PC-9 (cell line): ENCODE measurements around the gene OR51T1. TPM values are rescaled to one million over a fixed set of nuclear protein-coding genes. Genes with fewer than 3 reads are reported as not detected.

Experiments used
- BruUV-seq: library from RNA; stranded (reverse); fragments of 400-500 nt; replicated peaks from 2 replicates; lab custom pipeline; 2021; lab: Mats Ljungman, UMichigan
- CTCF ChIA-PET: fragments of 300-600 bp; sonication (Branson Sonifier 250); formaldehyde crosslinking; loops from one replicate; lab custom pipeline; 2022; ENCODE audit warnings: antibody characterized with exemption; lab: Charles Lee
- POLR2A ChIA-PET: fragments of 300-600 bp; sonication (Branson Sonifier 250); formaldehyde crosslinking; loops from one replicate; lab custom pipeline; 2022; ENCODE audit warnings: antibody characterized with exemption; ENCODE audit not compliant: unreplicated experiment; lab: Charles Lee
- DNase-seq, 2 experiments: peaks; one replicate each; pipeline versions ENCODE4 v3.0.0 to v3.0.0-alpha.2; 2015 to 2022; ENCODE audit warnings: mixed read lengths in 1 of 2
- H2AFZ ChIP-seq: fragments of 200-600 bp; sonication (generic); 2 replicates; pipeline ENCODE4 v1.8.1; 2017; ENCODE audit warnings: antibody characterized with exemption
- H3F3A ChIP-seq: fragments of 200-600 bp; sonication (generic); 2 replicates; pipeline ENCODE4 v1.8.1; 2017; ENCODE audit warnings: antibody characterized with exemption, mild to moderate bottlenecking, low read depth; ENCODE audit not compliant: insufficient read depth
- H3K27ac ChIP-seq: fragments of 200-600 bp; sonication (generic); 2 replicates; pipeline ENCODE4 v1.6.1; 2016; ENCODE audit warnings: mixed run types
- H3K27me3 ChIP-seq: fragments of 200-600 bp; sonication (generic); 2 replicates; pipeline ENCODE4 v1.6.1; 2016; ENCODE audit warnings: low read depth, mixed run types; ENCODE audit not compliant: insufficient read depth
- H3K36me3 ChIP-seq: fragments of 200-600 bp; sonication (generic); 2 replicates; pipeline ENCODE4 v1.6.1; 2016; ENCODE audit warnings: low read depth, mixed run types
- H3K4me1 ChIP-seq: fragments of 200-600 bp; sonication (generic); replicated peaks from 2 replicates; pipeline ENCODE4 v1.6.1; 2016; ENCODE audit warnings: mixed run types; ENCODE audit not compliant: insufficient read depth
- H3K4me2 ChIP-seq: fragments of 200-600 bp; sonication (generic); 2 replicates; pipeline ENCODE4 v1.6.1; 2017; ENCODE audit warnings: mixed run types
- H3K4me3 ChIP-seq: fragments of 200-600 bp; sonication (generic); 2 replicates; pipeline ENCODE4 v1.6.1; 2016; ENCODE audit warnings: mixed run types
- H3K79me2 ChIP-seq: fragments of 200-600 bp; sonication (generic); 2 replicates; pipeline ENCODE4 v1.6.1; 2017; ENCODE audit warnings: low read depth, mixed run types
- H3K9me2 ChIP-seq: fragments of 200-600 bp; sonication (generic); 2 replicates; pipeline ENCODE4 v1.8.1; 2017; ENCODE audit warnings: mild to moderate bottlenecking; ENCODE audit not compliant: insufficient read depth
- H3K9me3 ChIP-seq: fragments of 200-600 bp; sonication (generic); 2 replicates; pipeline ENCODE4 v1.8.1; 2016; ENCODE audit warnings: low read depth; ENCODE audit not compliant: insufficient read depth
- H4K20me1 ChIP-seq: fragments of 200-600 bp; sonication (generic); 2 replicates; pipeline ENCODE4 v1.8.1; 2017; ENCODE audit not compliant: insufficient read depth
- EZH2 ChIP-seq: fragments of 200-600 bp; sonication (generic); IDR thresholded peaks from 2 replicates; pipeline ENCODE4 v1.8.0; 2017; ENCODE audit warnings: antibody characterized with exemption, low read depth
- intact Hi-C: fragments of 100-400 bp; cut with micrococcal nuclease; formaldehyde crosslinking; loops from one replicate; pipeline ENCODE4 v1.10.0; 2022; ENCODE audit not compliant: unreplicated experiment
- total RNA-seq: library from RNA; stranded (reverse); gene quantifications from 2 replicates; pipeline ENCODE4 v1.2.3, GENCODE V29; 2021
- TF ChIP-seq, protein P1 (sequence below): fragments of 200-600 bp; sonication (generic); conservative IDR thresholded peaks from 2 replicates; pipeline ENCODE4 v1.6.1; 2017; ENCODE audit warnings: mixed run types, antibody characterized with exemption, mild to moderate bottlenecking, moderate library complexity

Gene OR51T1
- total RNA-seq, 1 experiment from 2014 or later = not detected

DNA sequence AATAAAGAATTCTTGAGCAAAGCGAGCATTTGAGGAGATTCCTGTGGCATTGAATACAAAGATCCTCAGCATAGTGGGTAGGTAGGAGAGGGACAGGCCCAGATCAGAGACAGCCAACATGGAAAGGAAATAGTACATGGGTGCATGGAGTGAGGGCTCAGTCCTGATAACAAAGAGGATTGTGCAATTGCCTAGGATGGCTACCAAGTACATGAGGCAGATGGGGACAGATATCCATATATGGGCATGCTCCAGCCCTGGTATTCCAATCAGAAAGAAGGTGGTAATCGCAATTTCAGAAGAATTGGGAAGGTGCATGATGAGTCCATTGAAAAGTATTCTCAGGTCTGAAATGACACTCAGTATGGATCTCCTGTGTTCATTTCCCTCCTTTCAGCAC, 8.6 kb downstream of the OR51T1 start:
- DNase-seq = no peak
- CTCF ChIA-PET = no interaction called here
- H3K9me2 ChIP-seq = no peaks in the 10 kb centered on the region
- no peaks in the 10 kb centered on the region for H3F3A ChIP-seq
- POLR2A ChIA-PET = no interaction called here
- H3K4me1 ChIP-seq = no peaks in the 10 kb centered on the region
- H3K79me2 ChIP-seq = no peaks in the 10 kb centered on the region
- no peak overlapping the region for H2AFZ ChIP-seq
- H3K27ac ChIP-seq = no peak overlapping the region
- no peaks in the 10 kb centered on the region for H3K36me3 ChIP-seq
- intact Hi-C loops = no loop called here
- BruUV-seq = no TSS peak
- no peaks in the 10 kb centered on the region for H3K27me3 ChIP-seq
- H3K4me2 ChIP-seq = no peak overlapping the region
- H3K9me3 ChIP-seq = no peaks in the 10 kb centered on the region
- no peaks in the 10 kb centered on the region for H4K20me1 ChIP-seq
- TF ChIP-seq EZH2 = no peak
- TF ChIP-seq, protein P1, sequence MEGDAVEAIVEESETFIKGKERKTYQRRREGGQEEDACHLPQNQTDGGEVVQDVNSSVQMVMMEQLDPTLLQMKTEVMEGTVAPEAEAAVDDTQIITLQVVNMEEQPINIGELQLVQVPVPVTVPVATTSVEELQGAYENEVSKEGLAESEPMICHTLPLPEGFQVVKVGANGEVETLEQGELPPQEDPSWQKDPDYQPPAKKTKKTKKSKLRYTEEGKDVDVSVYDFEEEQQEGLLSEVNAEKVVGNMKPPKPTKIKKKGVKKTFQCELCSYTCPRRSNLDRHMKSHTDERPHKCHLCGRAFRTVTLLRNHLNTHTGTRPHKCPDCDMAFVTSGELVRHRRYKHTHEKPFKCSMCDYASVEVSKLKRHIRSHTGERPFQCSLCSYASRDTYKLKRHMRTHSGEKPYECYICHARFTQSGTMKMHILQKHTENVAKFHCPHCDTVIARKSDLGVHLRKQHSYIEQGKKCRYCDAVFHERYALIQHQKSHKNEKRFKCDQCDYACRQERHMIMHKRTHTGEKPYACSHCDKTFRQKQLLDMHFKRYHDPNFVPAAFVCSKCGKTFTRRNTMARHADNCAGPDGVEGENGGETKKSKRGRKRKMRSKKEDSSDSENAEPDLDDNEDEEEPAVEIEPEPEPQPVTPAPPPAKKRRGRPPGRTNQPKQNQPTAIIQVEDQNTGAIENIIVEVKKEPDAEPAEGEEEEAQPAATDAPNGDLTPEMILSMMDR = no peak
- H3K4me3 ChIP-seq = no peak overlapping the region

DNA sequence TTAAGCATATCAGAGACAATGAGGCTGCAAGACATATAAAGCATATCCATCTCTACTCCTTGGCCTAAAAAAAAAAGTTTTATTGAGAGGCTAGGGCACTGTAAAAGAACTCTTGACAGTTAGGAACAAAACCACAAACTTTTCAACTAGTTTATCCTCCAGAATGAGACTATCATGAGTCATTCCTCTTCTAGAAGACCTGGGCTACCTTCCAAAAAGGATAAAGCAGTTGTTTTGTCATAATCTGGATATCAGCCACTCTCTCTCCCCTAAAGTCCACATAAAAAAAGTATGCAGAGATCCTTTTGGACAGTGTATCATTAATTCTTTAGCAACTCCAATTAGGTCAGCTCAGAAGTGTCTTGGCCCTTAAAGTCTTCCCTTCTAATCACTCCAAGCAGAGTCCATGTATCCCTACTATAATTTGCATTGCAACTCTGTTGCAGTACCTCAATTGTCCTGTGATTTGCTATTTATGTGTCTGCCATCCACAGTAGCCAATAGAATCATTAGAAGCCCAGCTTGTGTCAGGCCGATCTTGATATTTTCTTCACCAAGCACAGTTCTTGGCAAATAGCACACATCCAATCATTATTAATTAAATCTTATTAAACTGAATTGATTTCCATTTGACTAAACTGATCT, 10.4 kb downstream of the OR51T1 start:
- Histone ChIP-seq H3K4me2 (no peak overlapping the region), H3K36me3 (no peaks in the 10 kb centered on the region), H3K4me1 (no peaks in the 10 kb centered on the region), H4K20me1 (no peaks in the 10 kb centered on the region), H2AFZ (no peak overlapping the region), H3K4me3 (no peak overlapping the region), H3K79me2 (no peaks in the 10 kb centered on the region), H3K9me2 (no peaks in the 10 kb centered on the region), H3K27ac (no peak overlapping the region), H3K9me3 (no peaks in the 10 kb centered on the region), H3F3A (no peaks in the 10 kb centered on the region), H3K27me3 (no peaks in the 10 kb centered on the region)
- no TSS peak for BruUV-seq
- DNase-seq = no peak
- ChIA-PET CTCF (no interaction called here), POLR2A (no interaction called here)
- intact Hi-C loops = no loop called here
- no peak for TF ChIP-seq EZH2

DNA sequence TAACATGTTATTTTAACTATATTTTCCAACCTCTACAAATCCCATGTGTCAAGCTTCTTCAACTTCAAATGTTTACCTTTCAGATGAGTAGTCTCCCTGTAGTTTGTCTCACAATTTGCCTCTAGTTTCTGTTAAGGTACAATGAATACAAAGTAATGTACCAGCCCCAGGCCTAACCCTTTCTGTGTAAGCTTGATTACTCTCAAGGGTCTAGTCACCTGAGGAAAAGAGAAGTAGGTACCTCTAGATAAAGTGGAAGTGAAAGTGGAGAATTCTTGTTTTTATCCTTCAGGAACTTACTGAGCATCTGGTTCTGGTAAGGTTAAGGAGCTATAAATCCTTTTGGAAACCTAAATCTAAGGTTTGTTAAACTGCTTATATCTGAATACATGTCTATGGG, 21.8 kb downstream of the OR51T1 start, which contains the start of gene OR51A7:
Gene OR51A7, plus strand, starts transcription at position 300 of the 400 bp plus-strand sequence. CDS start 3,587 bp downstream, outside the sequence.
- no peaks in the 10 kb centered on the region for H3F3A ChIP-seq
- H4K20me1 ChIP-seq = no peaks in the 10 kb centered on the region
- CTCF ChIA-PET = no interaction called here
- TF ChIP-seq, protein P1 = no peak
- TF ChIP-seq EZH2 = no peak
- H3K4me3 ChIP-seq = no peak within 1 kb of the TSS
- H3K4me1 ChIP-seq = no peaks in the 10 kb centered on the region
- no peaks in the 10 kb centered on the region for H3K79me2 ChIP-seq
- intact Hi-C loops = no loop called here
- no peaks in the 10 kb centered on the region for H3K9me3 ChIP-seq
- H3K4me2 ChIP-seq = no peak within 1 kb of the TSS
- H3K27me3 ChIP-seq = no peaks in the 10 kb centered on the region
- no peaks in the 10 kb centered on the region for H3K9me2 ChIP-seq
- H3K27ac ChIP-seq = no peak within 1 kb of the TSS
- H3K36me3 ChIP-seq = no peaks in the 10 kb centered on the region
- DNase-seq = no peak
- no peak within 1 kb of the TSS for H2AFZ ChIP-seq
- BruUV-seq = no TSS peak
- POLR2A ChIA-PET = no interaction called here

DNA sequence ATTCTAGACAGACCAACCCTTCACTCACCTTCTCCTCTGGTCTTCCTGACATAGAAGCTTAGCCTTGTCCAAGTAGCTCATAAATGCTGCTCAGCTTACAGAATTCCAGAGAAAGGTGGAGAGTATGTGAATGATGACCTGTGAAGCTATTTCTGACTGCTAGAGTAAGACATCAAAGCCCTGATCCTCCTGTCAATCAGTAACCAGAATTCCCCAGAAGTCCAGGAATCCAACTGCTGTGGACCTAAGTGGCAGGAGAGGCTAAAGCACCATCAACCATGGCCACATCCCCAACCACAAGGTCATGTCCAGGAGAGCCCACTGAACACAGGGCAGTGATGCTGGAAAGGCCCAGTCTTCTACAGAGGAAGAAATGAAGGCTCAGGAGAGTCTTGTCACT, 34.9 kb downstream of the OR51T1 start:
- no peaks in the 10 kb centered on the region for H3K9me2 ChIP-seq
- no peak for TF ChIP-seq EZH2
- TF ChIP-seq, protein P1 = no peak
- H2AFZ ChIP-seq = no peak overlapping the region
- no peaks in the 10 kb centered on the region for H3K27me3 ChIP-seq
- H3K4me3 ChIP-seq = no peak overlapping the region
- no peaks in the 10 kb centered on the region for H3K36me3 ChIP-seq
- intact Hi-C loops = no loop called here
- H3K79me2 ChIP-seq = no peaks in the 10 kb centered on the region
- no peaks in the 10 kb centered on the region for H4K20me1 ChIP-seq
- DNase-seq = no peak
- H3K4me1 ChIP-seq = no peaks in the 10 kb centered on the region
- H3K4me2 ChIP-seq = no peak overlapping the region
- no peaks in the 10 kb centered on the region for H3K9me3 ChIP-seq
- no TSS peak for BruUV-seq
- ChIA-PET CTCF (no interaction called here), POLR2A (no interaction called here)
- no peak overlapping the region for H3K27ac ChIP-seq
- H3F3A ChIP-seq = no peaks in the 10 kb centered on the region
